ENCODE data around the gene YPEL2. TPM values are rescaled to one million over a fixed set of nuclear protein-coding genes. Genes with fewer than 3 reads are reported as not detected.

YPEL2 gene
- total RNA-seq, 1 donor from 2014 or later = 41.1 TPM

DNA sequence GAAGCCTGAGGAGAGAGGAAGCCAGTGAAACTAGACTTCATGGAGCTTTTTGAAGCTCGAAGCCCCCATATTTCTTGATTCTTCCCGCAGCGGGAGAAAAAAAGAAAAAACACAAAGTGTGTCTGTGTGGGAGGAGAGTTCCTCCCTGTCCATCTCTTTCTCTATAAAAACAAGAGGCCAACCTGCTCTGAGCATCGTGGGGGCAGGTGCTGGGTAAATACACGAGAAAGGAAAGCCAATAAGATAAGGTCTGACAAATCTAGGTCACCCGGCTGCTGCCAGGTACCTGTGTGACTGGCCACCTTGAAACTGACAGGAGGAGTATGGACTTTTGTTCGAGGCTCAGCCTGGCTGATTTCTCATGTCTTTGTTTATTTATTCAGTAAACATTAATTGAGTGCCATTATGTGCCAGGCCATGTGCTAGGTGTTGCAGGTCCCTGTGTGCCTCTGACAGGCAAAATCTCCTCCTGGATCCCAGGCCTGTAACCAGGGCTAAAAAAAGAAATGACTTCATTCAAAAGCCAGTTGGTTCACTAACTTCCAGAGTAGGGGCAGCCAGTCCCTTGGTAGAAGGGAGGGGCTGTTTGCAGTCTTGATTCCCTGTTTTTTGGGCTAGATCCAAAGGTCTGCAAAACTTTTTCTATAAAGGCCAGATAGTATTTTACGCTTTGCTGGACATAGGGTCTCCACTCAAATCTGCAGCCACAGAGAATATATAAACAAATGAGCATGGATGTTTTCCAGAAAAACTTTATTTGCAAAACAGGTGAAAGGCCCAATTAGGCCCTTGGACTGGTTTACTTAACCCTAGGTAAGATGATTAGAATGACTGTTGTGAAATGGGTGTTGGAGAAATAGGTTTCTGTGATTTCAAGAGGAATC lies 35.6 kb downstream of the YPEL2 start:
- Mint-ChIP-seq H3K27me3 (ENCODE audit: low read depth, unreplicated experiment) (no peaks in the 10 kb centered on the region), H3K4me1 (ENCODE audit: low read depth, unreplicated experiment) (peaks cover 87% of the 10 kb centered on the region), H3K4me3 (ENCODE audit: unreplicated experiment) (peak overlapping the region; percentile 35), H3K9me3 (ENCODE audit: unreplicated experiment) (no peaks in the 10 kb centered on the region), H3K27ac (ENCODE audit: unreplicated experiment) (peak overlapping the region; percentile 97), H3K36me3 (ENCODE audit: low read depth, unreplicated experiment) (peaks cover 5% of the 10 kb centered on the region)
- Histone ChIP-seq H3K27me3 (ENCODE audit: insufficient read depth, low read length) (no peaks in the 10 kb centered on the region), H4K20me1 (ENCODE audit: insufficient read depth, low read length) (peaks cover under 1% of the 10 kb centered on the region), H3K9me3 (ENCODE audit: insufficient read depth, low read depth, low read length) (no peaks in the 10 kb centered on the region), H3K79me2 (ENCODE audit: insufficient read depth, low read length) (no peaks in the 10 kb centered on the region), H2AFZ (ENCODE audit: low read depth, low read length) (no peak overlapping the region), H3K27ac (ENCODE audit: low read depth, low read length) (peak overlapping the region; percentile 60), H3K4me3 (ENCODE audit: insufficient read depth, low read depth, low read length) (no peak overlapping the region), H3K36me3 (ENCODE audit: insufficient read depth, low read length) (no peaks in the 10 kb centered on the region), H3K9ac (ENCODE audit: low read length) (peak overlapping the region; percentile 62), H3K4me1 (ENCODE audit: insufficient read depth, low read length) (peaks cover 60% of the 10 kb centered on the region), H3K4me2 (ENCODE audit: low read length) (peak overlapping the region; percentile 55)
- FAIRE-seq (no peak), DNase-seq (ENCODE audit: low read depth) (peak; percentile 74)
- no peak for TF ChIP-seq EZH2 (IDR thresholded peaks at IDR 0.05; ENCODE audit: insufficient read depth, low read length)
- TF ChIP-seq, protein P1, sequence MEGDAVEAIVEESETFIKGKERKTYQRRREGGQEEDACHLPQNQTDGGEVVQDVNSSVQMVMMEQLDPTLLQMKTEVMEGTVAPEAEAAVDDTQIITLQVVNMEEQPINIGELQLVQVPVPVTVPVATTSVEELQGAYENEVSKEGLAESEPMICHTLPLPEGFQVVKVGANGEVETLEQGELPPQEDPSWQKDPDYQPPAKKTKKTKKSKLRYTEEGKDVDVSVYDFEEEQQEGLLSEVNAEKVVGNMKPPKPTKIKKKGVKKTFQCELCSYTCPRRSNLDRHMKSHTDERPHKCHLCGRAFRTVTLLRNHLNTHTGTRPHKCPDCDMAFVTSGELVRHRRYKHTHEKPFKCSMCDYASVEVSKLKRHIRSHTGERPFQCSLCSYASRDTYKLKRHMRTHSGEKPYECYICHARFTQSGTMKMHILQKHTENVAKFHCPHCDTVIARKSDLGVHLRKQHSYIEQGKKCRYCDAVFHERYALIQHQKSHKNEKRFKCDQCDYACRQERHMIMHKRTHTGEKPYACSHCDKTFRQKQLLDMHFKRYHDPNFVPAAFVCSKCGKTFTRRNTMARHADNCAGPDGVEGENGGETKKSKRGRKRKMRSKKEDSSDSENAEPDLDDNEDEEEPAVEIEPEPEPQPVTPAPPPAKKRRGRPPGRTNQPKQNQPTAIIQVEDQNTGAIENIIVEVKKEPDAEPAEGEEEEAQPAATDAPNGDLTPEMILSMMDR (IDR thresholded peaks at IDR 0.05; ENCODE audit: insufficient read depth, low read depth, low read length) = no peak

DNA sequence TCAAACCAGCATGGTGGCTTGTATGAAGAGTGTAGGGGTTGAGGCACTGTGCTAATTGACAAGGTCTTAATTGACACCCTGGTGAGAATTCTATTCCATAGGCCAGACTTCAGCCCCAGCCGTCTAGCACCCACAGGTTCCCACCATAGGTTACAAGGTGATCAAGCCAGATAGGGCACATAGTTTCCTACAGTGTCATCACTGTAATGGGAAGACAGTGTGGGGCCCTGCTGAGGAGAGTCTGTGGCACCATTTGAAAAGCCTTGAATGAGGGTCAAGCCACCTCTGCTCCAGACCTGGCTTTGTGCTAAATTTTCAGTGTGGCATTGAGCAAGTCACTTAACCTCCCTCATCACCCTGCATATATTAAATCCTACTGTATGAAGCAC lies 36.2 kb downstream of the YPEL2 start:
- H3K9ac ChIP-seq (ENCODE audit: low read length) = no peak overlapping the region
- Mint-ChIP-seq H3K27me3 (ENCODE audit: low read depth, unreplicated experiment) (no peaks in the 10 kb centered on the region), H3K27ac (ENCODE audit: unreplicated experiment) (peak overlapping the region; percentile 97), H3K9me3 (ENCODE audit: unreplicated experiment) (no peaks in the 10 kb centered on the region), H3K4me1 (ENCODE audit: low read depth, unreplicated experiment) (peaks cover 87% of the 10 kb centered on the region), H3K36me3 (ENCODE audit: low read depth, unreplicated experiment) (peaks cover 5% of the 10 kb centered on the region), H3K4me3 (ENCODE audit: unreplicated experiment) (peak overlapping the region; percentile 31)
- H4K20me1 ChIP-seq (ENCODE audit: insufficient read depth, low read length) = no peaks in the 10 kb centered on the region
- DNase-seq (ENCODE audit: low read depth) (no peak), FAIRE-seq (no peak)
- peak overlapping the region; percentile 55 for H3K4me2 ChIP-seq (ENCODE audit: low read length)
- H3K79me2 ChIP-seq (ENCODE audit: insufficient read depth, low read length) = no peaks in the 10 kb centered on the region
- no peaks in the 10 kb centered on the region for H3K36me3 ChIP-seq (ENCODE audit: insufficient read depth, low read length)
- no peaks in the 10 kb centered on the region for H3K9me3 ChIP-seq (ENCODE audit: insufficient read depth, low read depth, low read length)
- peaks cover 60% of the 10 kb centered on the region for H3K4me1 ChIP-seq (ENCODE audit: insufficient read depth, low read length)
- no peak overlapping the region for H3K4me3 ChIP-seq (ENCODE audit: insufficient read depth, low read depth, low read length)
- no peak overlapping the region for H3K27ac ChIP-seq (ENCODE audit: low read depth, low read length)
- H3K27me3 ChIP-seq (ENCODE audit: insufficient read depth, low read length) = no peaks in the 10 kb centered on the region
- no peak for TF ChIP-seq EZH2 (IDR thresholded peaks at IDR 0.05; ENCODE audit: insufficient read depth, low read length)
- TF ChIP-seq, protein P1 (IDR thresholded peaks at IDR 0.05; ENCODE audit: insufficient read depth, low read depth, low read length) = no peak
- H2AFZ ChIP-seq (ENCODE audit: low read depth, low read length) = no peak overlapping the region

Data from astrocyte (in vitro differentiated cells and primary cell).